Renal cortex interstitium (tissue), 3 donors: ENCODE measurements around the gene NOX5. TPM values are rescaled to one million over a fixed set of nuclear protein-coding genes. Genes with fewer than 3 reads are reported as not detected.

Experiments
- polyA plus RNA-seq, 3 donors: library from polyadenylated mRNA; unstranded; fragments of 120-200 nt; gene quantifications; one replicate each; pipeline ENCODE4 v1.2.1, GENCODE V29; 2013; ENCODE audit not compliant: insufficient read length in 3 of 3

Gene NOX5
- polyA plus RNA-seq, 3 donors: 0.58 to 1.3 (median 0.65) TPM

Other genes starting within 250 kb of the NOX5 start
- 100 to 1,000 TPM; 273 to 319 (median 309) TPM for gene ANP32A, start 193.8 kb upstream of the NOX5 start, polyA plus RNA-seq
- gene SPESP1, start 84.2 kb upstream of the NOX5 start, polyA plus RNA-seq: 1 to 10 TPM; 3.4 to 5.3 (median 4.5) TPM
- gene GLCE, start 145.9 kb downstream of the NOX5 start, polyA plus RNA-seq: 10 to 100 TPM; 42.0 to 53.9 (median 43.7) TPM